Activated gamma-delta T cell treated with Interleukin-2 at 50 U/mL for 16 hours (primary cell): Measurements from ENCODE around the gene UBAC2.

Experiments
- DNase-seq: peaks from one replicate; pipeline ENCODE4 v3.0.0-alpha.2; 2020

UBAC2 gene

GRCh38 chr13:99316224-99316623 lies 115.6 kb downstream of the UBAC2 start:
- no peak for DNase-seq

DNA sequence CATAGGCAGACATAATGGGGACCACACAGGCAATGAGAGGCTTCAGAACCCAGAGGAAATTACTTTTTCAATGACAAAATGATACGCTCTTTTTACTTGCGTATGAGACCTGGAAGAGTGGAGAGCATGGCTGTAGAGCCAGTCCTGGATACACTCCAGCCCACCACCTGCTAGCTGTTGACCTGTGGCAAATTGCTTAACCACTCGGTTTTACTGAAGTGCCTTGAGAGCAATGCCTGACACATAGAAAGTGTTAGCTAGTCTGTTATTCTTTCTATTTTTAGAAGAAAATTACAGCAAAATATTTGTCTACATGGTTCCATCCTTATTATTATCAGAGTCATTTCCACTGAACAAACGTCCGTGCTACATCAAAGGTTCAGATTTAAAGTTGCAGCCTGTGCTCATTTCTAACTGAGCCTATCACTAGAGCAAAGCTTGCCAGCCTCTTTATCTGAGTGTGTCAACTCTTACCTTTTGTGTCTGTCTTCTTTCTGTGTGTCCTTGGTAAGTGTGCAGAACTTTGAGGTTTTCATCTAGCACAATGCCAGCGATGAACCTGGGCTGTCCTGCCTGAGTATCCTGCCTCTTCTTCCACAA lies 116.1 kb downstream of the UBAC2 start:
- no peak for DNase-seq

- DNase-seq: no peak
Measured at GRCh38 chr13:99320693-99321481, 120.2 kb downstream of the UBAC2 start.

DNA sequence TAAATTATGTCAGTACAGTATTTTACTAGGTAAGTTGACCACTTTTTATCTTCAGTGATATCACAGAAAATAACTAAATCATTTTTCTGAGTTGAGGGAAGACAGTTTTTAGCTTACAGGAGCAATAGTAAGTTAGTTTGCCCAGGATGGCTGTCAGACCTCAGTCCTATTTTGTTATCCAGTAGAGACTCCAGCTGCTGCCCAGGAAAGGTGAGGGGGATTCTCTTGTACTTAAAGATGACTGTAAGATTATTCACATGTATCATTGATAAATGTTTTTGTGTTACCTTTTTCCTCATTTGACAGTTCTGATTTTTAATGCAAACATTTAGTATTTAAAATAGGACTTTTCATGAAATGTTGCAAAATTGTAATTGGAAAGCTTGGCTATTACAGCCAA lies 121.1 kb downstream of the UBAC2 start:
- no peak for DNase-seq

- no peak for DNase-seq
Measured at GRCh38 chr13:99322297-99323103, 121.8 kb downstream of the UBAC2 start.

DNA sequence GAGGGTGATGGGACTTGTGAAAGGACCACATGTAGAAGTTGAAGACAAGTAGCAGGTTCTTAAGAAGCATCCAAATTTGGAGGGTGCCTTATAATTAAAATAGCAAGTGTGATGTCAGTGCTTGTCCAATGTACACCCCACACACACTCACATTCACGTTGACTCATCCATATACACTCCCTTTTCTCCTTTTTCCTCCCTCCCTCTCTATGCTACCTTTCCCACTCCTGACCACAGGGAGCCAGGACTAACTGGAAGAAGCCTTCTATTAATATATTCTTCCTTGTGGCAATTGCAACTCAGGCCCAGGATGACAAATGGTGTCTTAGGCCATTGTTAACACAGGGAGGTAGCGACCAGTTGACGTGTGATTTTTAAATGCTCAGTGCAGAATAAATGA lies 122.8 kb downstream of the UBAC2 start:
- DNase-seq: no peak

DNA sequence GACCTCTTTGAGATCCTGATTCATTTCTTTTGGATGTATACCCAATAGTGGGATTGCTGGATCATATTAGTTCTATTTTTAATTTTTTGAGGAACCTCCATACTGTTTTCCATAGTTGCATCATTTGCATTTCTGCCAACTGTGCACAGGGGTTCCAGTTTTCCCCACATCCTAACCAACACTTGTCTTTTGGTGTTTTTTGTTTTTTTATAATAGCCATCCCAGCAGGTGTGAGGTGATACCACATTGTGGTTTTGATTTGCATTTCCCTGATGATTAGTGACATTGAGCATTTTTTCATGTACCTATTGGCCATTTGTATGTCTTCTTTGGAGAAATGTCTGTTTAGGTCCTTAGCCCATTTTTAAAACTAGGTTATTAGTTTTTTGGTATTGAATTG lies 125.4 kb downstream of the UBAC2 start:
- no peak for DNase-seq

GRCh38 chr13:99327126-99327525 lies 126.5 kb downstream of the UBAC2 start:
- no peak for DNase-seq

DNA sequence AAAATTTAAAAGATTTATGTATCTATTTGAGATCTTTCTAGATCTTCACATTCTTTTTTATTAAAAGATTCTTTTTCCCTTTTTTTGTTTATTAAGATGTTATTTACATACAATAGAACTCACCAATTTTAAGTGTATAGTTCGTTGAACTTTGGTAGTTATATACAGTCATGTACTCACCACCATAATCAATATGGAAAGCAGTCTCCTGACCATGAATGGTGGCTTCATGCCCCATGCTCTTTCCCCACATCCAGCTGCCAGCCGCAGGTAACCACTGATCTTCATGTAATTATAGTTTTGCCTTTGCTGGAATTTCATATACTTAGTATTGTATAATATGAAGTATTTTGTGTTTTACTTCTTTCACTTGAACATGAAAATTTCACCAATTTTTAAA lies 127.1 kb downstream of the UBAC2 start:
- no peak for DNase-seq

DNA sequence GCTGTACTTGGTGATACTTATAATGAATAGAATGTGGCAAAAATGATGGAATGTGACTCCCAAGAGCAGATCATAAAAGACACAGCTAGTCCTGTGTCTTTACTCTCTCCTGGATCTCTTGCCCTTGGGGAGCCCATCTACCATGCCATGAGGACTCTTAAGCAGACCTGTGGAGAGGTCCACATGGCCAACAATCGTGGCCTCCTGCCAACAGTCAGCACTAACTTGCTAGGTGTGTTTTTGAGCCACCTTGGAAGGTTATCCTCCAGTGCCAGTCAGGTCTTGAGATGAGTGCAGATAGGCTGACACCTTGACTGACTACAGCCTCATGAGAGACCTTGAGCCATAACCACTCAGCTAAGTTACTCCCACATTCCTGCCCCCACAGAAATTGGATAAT lies 128.8 kb downstream of the UBAC2 start:
- DNase-seq: no peak

DNA sequence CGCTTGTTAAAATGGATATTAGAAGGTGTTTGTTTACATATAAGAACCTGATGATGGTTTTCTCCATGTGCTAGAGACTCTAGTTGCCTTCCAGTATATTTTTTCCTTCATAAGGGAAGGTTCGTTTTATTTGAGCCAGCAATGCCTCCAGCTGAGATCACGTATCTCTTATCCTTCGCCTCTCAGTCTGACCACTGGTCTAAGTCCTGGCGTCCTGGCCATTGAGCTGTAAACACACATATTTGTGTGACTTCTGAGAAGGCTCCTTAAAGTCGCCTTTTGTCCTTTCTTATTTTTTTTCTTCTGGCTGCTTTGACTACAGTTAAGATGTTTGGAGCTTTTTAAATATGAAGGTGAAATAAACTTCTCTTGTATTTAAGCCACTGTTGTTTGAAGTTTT lies 130.3 kb downstream of the UBAC2 start:
- no peak for DNase-seq

GRCh38 chr13:99331881-99332293 lies 131.2 kb downstream of the UBAC2 start:
- no peak for DNase-seq

- DNase-seq: no peak
Measured at GRCh38 chr13:99332456-99332855, 131.8 kb downstream of the UBAC2 start.

GRCh38 chr13:99334221-99334620 lies 133.6 kb downstream of the UBAC2 start:
- DNase-seq: no peak

DNA sequence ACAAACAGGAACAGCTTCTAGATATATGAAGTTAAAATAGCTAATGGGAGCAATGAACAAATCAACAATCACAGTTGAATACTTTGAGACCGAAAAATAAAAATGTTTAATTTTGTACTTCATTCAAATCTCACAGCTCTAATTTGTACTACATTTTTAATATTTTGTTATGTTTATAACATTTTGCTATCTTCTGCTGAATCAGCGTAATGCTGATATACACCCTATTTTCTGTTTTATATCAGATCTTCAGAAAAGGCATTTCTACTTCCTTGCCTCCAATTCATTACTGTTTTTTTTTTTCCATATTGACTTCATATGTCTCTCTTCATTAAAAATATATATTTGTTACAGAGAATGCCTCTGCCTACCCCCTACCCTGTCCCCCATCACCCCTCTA lies 134.4 kb downstream of the UBAC2 start:
- no peak for DNase-seq

DNA sequence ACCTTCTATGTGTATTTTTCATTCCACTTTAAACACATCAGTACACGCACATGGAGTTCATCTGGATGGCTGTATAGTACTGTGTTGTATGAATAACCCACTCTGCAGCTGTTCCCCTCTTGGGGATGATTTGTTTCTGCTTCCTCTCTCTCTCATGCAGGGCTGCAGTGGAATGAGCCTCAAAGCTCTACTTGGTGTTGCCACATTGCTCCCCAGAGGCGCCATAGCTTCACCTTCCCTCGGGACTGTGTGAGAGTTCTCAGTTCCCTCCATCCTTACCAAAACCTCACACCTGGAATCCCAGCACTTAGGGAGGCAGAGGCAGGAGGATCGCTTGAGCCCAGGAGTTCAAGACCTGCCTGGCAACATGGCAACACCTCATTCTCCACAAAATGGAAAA lies 134.9 kb downstream of the UBAC2 start:
- no peak for DNase-seq

GRCh38 chr13:99339230-99339721 lies 138.6 kb downstream of the UBAC2 start:
- no peak for DNase-seq

DNA sequence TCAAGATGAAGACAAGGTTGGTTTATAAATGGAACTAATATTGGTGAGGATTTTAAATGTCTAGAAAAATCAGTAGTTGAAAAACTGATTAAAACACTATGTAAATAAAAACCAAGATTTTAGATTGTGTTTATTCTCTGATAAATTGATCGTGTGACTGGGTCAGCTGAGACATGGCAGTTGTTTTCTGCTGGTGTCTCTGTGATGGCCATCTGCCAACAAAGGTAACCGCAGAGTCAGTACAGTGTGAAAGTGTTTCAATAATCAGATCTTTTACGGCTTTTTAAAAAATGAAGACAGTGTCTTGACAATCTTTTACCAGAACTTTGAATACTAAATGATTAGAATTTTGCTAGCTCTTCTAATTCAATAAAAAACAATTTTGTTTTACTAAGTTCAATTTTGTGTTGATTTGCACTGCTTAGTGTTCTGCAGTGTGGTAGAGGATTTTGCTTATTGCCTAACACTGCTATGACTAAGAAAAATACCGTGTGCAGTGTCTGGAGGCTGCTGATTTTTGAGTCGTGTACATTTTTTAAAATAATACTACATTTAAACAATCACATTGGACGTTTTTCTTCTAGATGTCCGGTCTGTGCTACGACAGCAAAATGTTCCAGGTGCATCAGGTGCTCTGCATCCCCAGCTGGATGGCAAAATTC lies 139.2 kb downstream of the UBAC2 start:
- peak; percentile 63 for DNase-seq

DNA sequence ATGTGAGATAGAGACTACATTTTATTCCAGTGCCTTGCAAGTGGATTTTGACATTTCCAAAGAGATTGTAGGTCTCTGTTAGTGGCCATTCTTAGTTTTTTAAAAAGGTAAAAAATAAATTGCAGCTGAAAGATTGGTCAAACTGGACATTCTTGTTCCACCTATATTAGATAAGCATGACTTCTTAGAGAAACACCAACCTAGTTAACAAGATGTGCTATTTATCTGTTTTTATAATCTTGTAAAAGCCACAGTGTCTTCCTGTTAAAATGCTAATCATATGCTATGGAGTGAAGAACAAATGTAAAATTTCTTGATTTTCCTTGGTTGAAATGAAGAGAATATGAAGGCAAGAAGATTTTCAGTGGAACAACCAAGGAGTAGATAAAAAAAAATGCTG lies 140.0 kb downstream of the UBAC2 start:
- no peak for DNase-seq

GRCh38 chr13:99341969-99342722 lies 141.5 kb downstream of the UBAC2 start:
- no peak for DNase-seq

DNA sequence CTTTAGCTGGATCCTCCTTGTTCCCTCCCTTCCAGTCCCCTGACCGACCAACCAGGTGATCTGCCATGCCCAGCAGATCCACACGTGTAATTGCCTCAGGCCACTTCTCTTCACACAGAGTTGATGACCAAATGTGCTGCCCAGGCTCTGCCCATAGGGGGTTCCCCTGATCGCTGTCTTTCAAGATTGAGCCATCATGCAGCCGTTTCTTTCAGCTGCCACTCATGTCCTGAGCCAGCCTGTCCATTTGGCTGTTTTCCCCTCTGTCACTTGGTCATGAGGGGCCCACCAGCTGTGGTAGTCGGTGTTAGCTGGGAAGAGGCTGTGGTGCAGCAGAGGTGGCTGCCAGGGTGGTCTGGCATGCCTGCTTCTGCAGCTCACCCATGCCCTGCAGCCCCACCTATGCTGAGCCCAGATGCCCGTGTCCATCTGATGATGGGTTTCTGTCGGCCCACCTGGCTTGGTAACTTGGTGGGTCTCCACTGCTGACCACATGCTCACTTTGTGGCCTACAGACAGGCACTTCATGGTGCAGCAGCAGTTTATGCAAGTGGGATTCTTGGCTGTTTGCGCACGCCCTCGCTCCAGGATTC lies 142.2 kb downstream of the UBAC2 start:
- no peak for DNase-seq

DNA sequence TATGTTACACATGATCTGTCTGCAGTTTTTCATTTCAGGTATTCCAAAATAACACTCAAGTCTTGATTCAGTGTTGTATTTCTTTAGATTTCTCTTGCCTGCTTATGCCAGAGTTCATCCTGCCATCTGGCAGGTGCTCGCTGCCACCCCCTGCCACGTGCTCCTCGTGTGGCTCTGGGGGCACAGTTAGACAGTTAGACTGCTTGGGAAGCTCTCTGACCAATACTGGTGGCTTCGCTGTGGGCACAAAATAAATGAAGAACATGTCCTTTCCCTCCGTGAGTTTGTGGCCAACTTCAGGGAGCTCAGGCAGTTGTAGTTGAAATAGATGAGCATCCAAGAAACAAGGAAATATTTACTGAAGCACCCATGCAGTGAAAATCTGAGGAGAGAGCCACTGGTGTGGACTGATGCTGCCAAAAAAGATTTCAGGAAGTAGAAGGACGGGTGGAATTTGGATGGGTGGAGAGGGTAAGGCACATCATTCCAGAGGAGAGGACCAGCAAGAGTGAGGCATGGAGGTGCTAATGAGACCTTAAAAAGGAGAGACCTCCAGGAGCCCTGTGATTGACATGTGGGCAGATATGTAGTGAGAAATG lies 144.1 kb downstream of the UBAC2 start:
- DNase-seq: no peak
